GM23248 (cell line): ENCODE measurements around the gene TP63.

Experiments used
- EZH2 ChIP-seq: fragments of 200-600 bp; sonication (generic); IDR thresholded peaks from 2 replicates; pipeline ENCODE4 v1.6.1; 2018; ENCODE audit warnings: antibody characterized with exemption, mild to moderate bottlenecking; ENCODE audit not compliant: insufficient read depth, poor library complexity, severe bottlenecking
- EZH2phosphoT487 ChIP-seq: fragments of 200-600 bp; sonication (generic); IDR thresholded peaks from 2 replicates; pipeline ENCODE4 v1.6.1; 2018; ENCODE audit warnings: antibody characterized with exemption, moderate library complexity, mild to moderate bottlenecking, low read depth; ENCODE audit not compliant: insufficient read depth

DNA sequence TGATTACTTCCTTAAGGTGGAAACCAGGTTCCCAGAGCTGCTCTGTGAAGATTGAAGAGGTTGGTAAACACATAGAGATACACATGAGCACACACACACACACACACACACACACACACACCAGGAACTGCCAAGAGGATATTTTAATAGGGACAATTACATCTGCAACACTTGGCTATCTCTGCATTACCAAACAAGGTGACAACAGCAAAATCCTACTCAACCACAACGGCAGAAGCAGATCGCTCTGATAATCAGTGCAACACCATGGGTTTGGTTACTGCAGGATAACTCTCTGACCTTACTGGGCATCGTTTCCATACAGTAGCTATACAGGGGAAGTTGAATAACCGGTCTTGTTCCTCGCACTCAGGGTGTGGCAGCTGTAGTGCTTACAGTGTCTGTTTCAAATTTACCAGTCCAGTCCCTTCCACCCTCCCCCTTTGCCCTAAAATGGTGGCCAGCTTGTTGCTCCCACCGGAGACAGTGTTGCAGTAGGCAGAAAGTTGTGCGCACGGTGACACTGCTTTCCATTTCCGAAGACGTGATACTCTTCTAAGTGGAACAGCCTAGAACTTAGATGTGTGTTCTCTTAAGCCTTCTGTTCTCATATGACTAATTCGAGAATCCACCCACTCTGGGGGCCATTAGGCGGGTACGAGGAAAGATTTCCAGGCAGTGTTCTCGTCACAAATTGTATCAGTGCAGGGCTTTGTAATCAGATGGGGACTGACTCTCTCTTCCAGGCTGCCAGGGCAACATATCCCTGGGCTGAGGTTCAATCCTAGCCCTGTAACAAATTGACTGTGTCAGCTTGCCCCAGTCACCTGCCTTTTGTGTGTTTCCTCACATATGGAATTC, 313.3 kb downstream of the TP63 start:
- TF ChIP-seq EZH2phosphoT487 (no peak), EZH2 (no peak)
